Liver (tissue), 9 donors: ENCODE results near the gene UBQLNL. TPM values are rescaled to one million over a fixed set of nuclear protein-coding genes. Genes with fewer than 3 reads are reported as not detected.

Experiments used
- DNase-seq: peaks from one replicate; pipeline ENCODE4 v3.0.0-alpha.2; 2017; ENCODE audit warnings: low spot score
- H3K27ac ChIP-seq, 2 donors: one replicate each; pipeline ENCODE4 v1.7.0; 2013; ENCODE audit warnings: inconsistent platforms in 2 of 2, low read length in 2 of 2, control low read depth in 1 of 2, low read depth in 1 of 2, mild to moderate bottlenecking in 1 of 2
- H3K27me3 ChIP-seq, 4 donors: one replicate each; pipeline versions ENCODE4 v1.6.1 to v1.7.0; 2013; ENCODE audit warnings: low read length in 3 of 4, inconsistent platforms in 1 of 4, mild to moderate bottlenecking in 1 of 4, moderate library complexity in 1 of 4; ENCODE audit not compliant: control insufficient read depth in 4 of 4, insufficient read depth in 4 of 4
- H3K36me3 ChIP-seq, 4 donors: one replicate each; pipeline versions ENCODE4 v1.6.1 to v1.7.0; 2013; ENCODE audit warnings: low read length in 3 of 4, mild to moderate bottlenecking in 3 of 4, low read depth in 1 of 4, moderate library complexity in 1 of 4; ENCODE audit not compliant: control insufficient read depth in 4 of 4, insufficient read depth in 3 of 4
- H3K4me1 ChIP-seq, 4 donors: one replicate each; pipeline versions ENCODE4 v1.6.1 to v1.7.0; 2013; ENCODE audit warnings: low read length in 3 of 4, mild to moderate bottlenecking in 3 of 4, moderate library complexity in 1 of 4; ENCODE audit not compliant: control insufficient read depth in 4 of 4, insufficient read depth in 4 of 4
- H3K4me3 ChIP-seq, 3 donors: one replicate each; pipeline versions ENCODE4 v1.6.1 to v1.7.0; 2013; ENCODE audit warnings: low read length in 3 of 3, control low read depth in 1 of 3, low read depth in 1 of 3, mild to moderate bottlenecking in 1 of 3
- H3K9ac ChIP-seq, 2 donors: one replicate each; pipeline ENCODE4 v1.7.0; 2013; ENCODE audit warnings: low read length in 2 of 2, mild to moderate bottlenecking in 2 of 2, moderate library complexity in 2 of 2, control low read depth in 1 of 2, low read depth in 1 of 2
- H3K9me3 ChIP-seq, 4 donors: one replicate each; pipeline versions ENCODE4 v1.6.1 to v1.7.0; 2013; ENCODE audit warnings: low read length in 3 of 4; ENCODE audit not compliant: control insufficient read depth in 4 of 4
- CTCF ChIP-seq: fragments of 150-350 bp; IDR thresholded peaks from 2 replicates; pipeline ENCODE4 v1.5.1; 2017; ENCODE audit warnings: improper control_type of control experiment, low read depth, low read length; ENCODE audit not compliant: missing input control
- EGR1 ChIP-seq, 2 donors: IDR thresholded peaks; 2 replicates each; pipeline ENCODE4 v1.6.1; 2016 to 2018; ENCODE audit warnings: antibody characterized with exemption in 2 of 2, low read depth in 2 of 2
- FOXA1 ChIP-seq: IDR thresholded peaks from 2 replicates; pipeline ENCODE4 v1.6.1; 2016; ENCODE audit warnings: antibody characterized with exemption
- FOXA2 ChIP-seq: IDR thresholded peaks from 2 replicates; pipeline ENCODE4 v1.6.1; 2016; ENCODE audit warnings: antibody characterized with exemption
- GABPA ChIP-seq, 2 donors: IDR thresholded peaks in 1 of 2; conservative IDR thresholded peaks in 1 of 2; 2 replicates each; pipeline ENCODE4 v1.6.1; 2016; ENCODE audit warnings: antibody characterized with exemption in 2 of 2, mild to moderate bottlenecking in 1 of 2, moderate library complexity in 1 of 2
- HNF4A ChIP-seq, 2 donors: conservative IDR thresholded peaks; 2 replicates each; pipeline ENCODE4 v1.6.1; 2016; ENCODE audit warnings: antibody characterized with exemption in 2 of 2, mild to moderate bottlenecking in 2 of 2
- JUND ChIP-seq, 2 donors: IDR thresholded peaks; 2 replicates each; pipeline ENCODE4 v1.6.1; 2016; ENCODE audit warnings: antibody characterized with exemption in 2 of 2
- MAX ChIP-seq: IDR thresholded peaks from 2 replicates; pipeline ENCODE4 v1.6.1; 2016; ENCODE audit warnings: antibody characterized with exemption
- NR2F2 ChIP-seq: IDR thresholded peaks from 2 replicates; pipeline ENCODE4 v1.6.1; 2016; ENCODE audit warnings: antibody characterized with exemption
- RXRA ChIP-seq, 2 donors: IDR thresholded peaks; 2 replicates each; pipeline ENCODE4 v1.6.1; 2017 to 2018; ENCODE audit warnings: antibody characterized with exemption in 2 of 2, mild to moderate bottlenecking in 1 of 2
- TAF1 ChIP-seq: conservative IDR thresholded peaks from 2 replicates; pipeline ENCODE4 v1.6.1; 2016; ENCODE audit warnings: antibody characterized with exemption, mild to moderate bottlenecking
- YY1 ChIP-seq: IDR thresholded peaks from 2 replicates; pipeline ENCODE4 v1.6.1; 2016; ENCODE audit warnings: antibody characterized with exemption, mild to moderate bottlenecking
- WGBS: extraction: QIAGEN DNeasy Blood & Tissue Kit; methylation state at CpG from one replicate; pipeline ENCODE4 v1.1.7; 2013; 5-methylcytosine and 5-hydroxymethylcytosine counted together
- polyA plus RNA-seq, 2 donors: library from polyadenylated mRNA; stranded (reverse) in 1 of 2; unstranded in 1 of 2; fragments of 200-250 nt in 1 of 2; fragments of >200 nt in 1 of 2; fragmentation: Nextera tagmentation in 1 of 2; extraction: Ambion mirVana in 1 of 2; gene quantifications; one replicate each; pipeline versions ENCODE4 v1.2.1 to v1.2.3, GENCODE V29; 2013 to 2015
- total RNA-seq, 2 donors: library from RNA; depleted of rRNA; stranded (reverse); fragments of >200 nt; gene quantifications; one replicate each; pipeline ENCODE4 v1.2.3, GENCODE V29; 2014
- donor health status: healthy.
- donor health status: healthy.
- donor health status: healthy.
- donor health status: healthy.
- donor health status: healthy.

UBQLNL gene
- total and polyA plus RNA-seq, 4 donors, result 0.03 to 0.25 (median 0.07) TPM

- Histone ChIP-seq H3K9me3 (no peaks in the 10 kb centered on the region), H3K9ac (no peak overlapping the region), H3K27ac (no peak overlapping the region), H3K4me1 (no peaks in the 10 kb centered on the region), H3K36me3 (no peaks in the 10 kb centered on the region), H3K4me3 (no peak overlapping the region), H3K27me3 (no peaks in the 10 kb centered on the region)
- TF ChIP-seq EGR1 (IDR thresholded peaks at IDR 0.05; ENCODE audit: low read depth in 2 of 2), result no peak
- DNase-seq, result no peak
- whole genome bisulfite sequencing, result 89% methylated on average over 9 of the region's 9 CpGs
Measured at GRCh38 chr11:5505363-5506048, 11.0 kb downstream of the UBQLNL start.

GRCh38 chr11:5504403-5504921 is 12.0 kb downstream of the UBQLNL start:
- H3K4me1 ChIP-seq, result no peaks in the 10 kb centered on the region
- 85% methylated on average over 2 of the region's 2 CpGs for WGBS
- no peaks in the 10 kb centered on the region for H3K9me3 ChIP-seq
- no peaks in the 10 kb centered on the region for H3K27me3 ChIP-seq
- no peak overlapping the region for H3K4me3 ChIP-seq
- no peak overlapping the region for H3K27ac ChIP-seq
- H3K36me3 ChIP-seq, result no peaks in the 10 kb centered on the region
- no peak for DNase-seq
- no peak for TF ChIP-seq RXRA (IDR thresholded peaks at IDR 0.05)
- TF ChIP-seq GABPA (IDR thresholded peaks at IDR 0.05 in 1 of 2, conservative IDR thresholded peaks at IDR 0.05 in 1 of 2), result no peak
- TF ChIP-seq FOXA1, result no peak
- H3K9ac ChIP-seq, result no peak overlapping the region

DNA sequence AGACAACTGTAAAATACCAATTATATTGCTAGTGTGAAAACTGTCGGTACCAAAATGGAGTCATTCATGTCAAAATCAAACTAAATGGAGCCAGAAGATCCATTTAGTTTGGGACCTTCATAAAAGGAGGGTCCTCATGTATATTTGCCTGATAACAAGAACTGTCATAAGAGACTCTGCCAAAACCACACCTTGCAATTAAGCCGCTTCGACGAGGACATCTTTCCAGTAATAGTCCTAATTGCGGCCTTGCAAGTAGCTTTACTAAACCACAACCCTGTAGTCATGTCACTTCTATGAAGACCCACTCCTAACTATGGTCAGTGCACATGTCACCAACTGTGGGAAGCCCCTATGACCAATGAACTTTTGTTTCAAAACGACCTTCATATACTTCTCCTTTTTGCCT is 16.1 kb downstream of the UBQLNL start:
- Histone ChIP-seq H3K4me1 (no peaks in the 10 kb centered on the region), H3K27me3 (no peaks in the 10 kb centered on the region), H3K27ac (no peak overlapping the region), H3K9ac (no peak overlapping the region), H3K36me3 (no peaks in the 10 kb centered on the region), H3K4me3 (no peak overlapping the region), H3K9me3 (no peaks in the 10 kb centered on the region)
- 89% methylated on average over 6 of the region's 6 CpGs for WGBS
- TF ChIP-seq RXRA (IDR thresholded peaks at IDR 0.05) (no peak), MAX (no peak), JUND (IDR thresholded peaks at IDR 0.05) (no peak), TAF1 (no peak), EGR1 (IDR thresholded peaks at IDR 0.05; ENCODE audit: low read depth in 2 of 2) (no peak), NR2F2 (no peak), YY1 (no peak), FOXA1 (no peak), FOXA2 (no peak), CTCF (no peak), HNF4A (conservative IDR thresholded peaks at IDR 0.05) (no peak)
- DNase-seq, result no peak
